ENCODE measurements around the gene TSPAN3.

- no peak for TF ChIP-seq YY1 (IDR thresholded peaks at IDR 0.05; ENCODE audit: insufficient read depth, insufficient read length)
- no peak for TF ChIP-seq ZNF274 (IDR thresholded peaks at IDR 0.05; ENCODE audit: low read depth, low read length)
Measured at GRCh38 chr15:77034695-77035489, 36.0 kb downstream of the TSPAN3 start.

Measured in NT2/D1 (cell line).